ENCODE data around the gene PAX6.

DNA sequence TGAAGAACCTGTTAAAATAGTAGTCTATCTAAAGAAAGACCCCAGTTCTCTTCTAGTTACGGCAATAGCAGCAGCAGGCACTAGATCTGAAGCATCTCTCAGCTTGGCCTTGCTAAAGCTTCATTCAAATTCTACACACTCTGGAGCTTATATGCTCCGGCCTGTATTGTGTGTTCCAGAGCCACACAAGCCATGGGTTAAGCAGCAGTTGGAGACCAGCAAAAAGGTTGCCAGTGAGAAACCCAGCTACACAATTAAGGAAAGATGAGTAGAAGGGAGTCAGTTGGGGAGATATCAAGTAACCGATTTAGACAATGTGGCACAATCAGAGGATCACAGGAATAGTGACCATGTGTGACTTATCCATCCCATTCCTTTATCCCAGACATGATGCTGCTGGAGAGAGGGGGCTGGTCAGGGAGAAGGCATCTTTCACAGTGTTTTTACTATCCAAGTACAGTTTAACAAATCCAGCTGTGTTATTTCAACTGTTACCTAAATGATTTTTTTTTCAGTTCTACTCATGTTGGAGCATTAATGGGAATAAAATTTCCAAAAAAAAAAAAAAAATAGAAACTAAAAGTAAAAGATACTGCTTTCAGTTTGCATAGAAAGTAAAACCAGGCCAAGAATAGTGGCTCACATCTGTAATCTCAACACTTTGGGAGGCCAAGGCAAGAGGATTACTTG, 41.0 kb downstream of the PAX6 start:
- TF ChIP-seq ZNF274 (IDR thresholded peaks at IDR 0.05; ENCODE audit: low read depth, low read length) (no peak), YY1 (IDR thresholded peaks at IDR 0.05; ENCODE audit: insufficient read depth, insufficient read length) (no peak), SUZ12 (IDR thresholded peaks at IDR 0.05; ENCODE audit: extremely low read depth, insufficient read depth, insufficient read length) (no peak)
